Mucosa of rectum (tissue), 2 donors: ENCODE measurements around the gene MICAL3.
"Not testable (repeated sequence)": the region's sequence is repeated elsewhere in the genome, so short reads cannot be mapped to it uniquely, and the experiment has no call there.

Experiments
- H3K27ac ChIP-seq, 2 donors: one replicate each; pipeline ENCODE4 v1.7.0; 2013; ENCODE audit warnings: inconsistent platforms in 2 of 2, low read depth in 2 of 2, low read length in 2 of 2
- H3K27me3 ChIP-seq, 2 donors: one replicate each; pipeline ENCODE4 v1.7.0; 2013; ENCODE audit warnings: low read length in 2 of 2; ENCODE audit not compliant: control insufficient read depth in 2 of 2, insufficient read depth in 2 of 2
- H3K36me3 ChIP-seq, 2 donors: one replicate each; pipeline ENCODE4 v1.7.0; 2013; ENCODE audit warnings: low read length in 2 of 2; ENCODE audit not compliant: control insufficient read depth in 2 of 2, insufficient read depth in 2 of 2
- H3K4me1 ChIP-seq, 2 donors: one replicate each; pipeline ENCODE4 v1.7.0; 2013; ENCODE audit warnings: low read length in 2 of 2, mild to moderate bottlenecking in 1 of 2; ENCODE audit not compliant: control insufficient read depth in 2 of 2, insufficient read depth in 2 of 2
- H3K4me3 ChIP-seq, 2 donors: one replicate each; pipeline ENCODE4 v1.7.0; 2013; ENCODE audit warnings: low read length in 2 of 2
- H3K9ac ChIP-seq, 2 donors: one replicate each; pipeline ENCODE4 v1.7.0; 2013; ENCODE audit warnings: low read length in 2 of 2, low read depth in 1 of 2, mild to moderate bottlenecking in 1 of 2
- H3K9me3 ChIP-seq, 2 donors: one replicate each; pipeline ENCODE4 v1.7.0; 2013; ENCODE audit warnings: low read length in 2 of 2; ENCODE audit not compliant: control insufficient read depth in 2 of 2
- donor health status: healthy.
- donor health status: Normal muscosa, but diverticular disease.

The MICAL3 gene, protein sequence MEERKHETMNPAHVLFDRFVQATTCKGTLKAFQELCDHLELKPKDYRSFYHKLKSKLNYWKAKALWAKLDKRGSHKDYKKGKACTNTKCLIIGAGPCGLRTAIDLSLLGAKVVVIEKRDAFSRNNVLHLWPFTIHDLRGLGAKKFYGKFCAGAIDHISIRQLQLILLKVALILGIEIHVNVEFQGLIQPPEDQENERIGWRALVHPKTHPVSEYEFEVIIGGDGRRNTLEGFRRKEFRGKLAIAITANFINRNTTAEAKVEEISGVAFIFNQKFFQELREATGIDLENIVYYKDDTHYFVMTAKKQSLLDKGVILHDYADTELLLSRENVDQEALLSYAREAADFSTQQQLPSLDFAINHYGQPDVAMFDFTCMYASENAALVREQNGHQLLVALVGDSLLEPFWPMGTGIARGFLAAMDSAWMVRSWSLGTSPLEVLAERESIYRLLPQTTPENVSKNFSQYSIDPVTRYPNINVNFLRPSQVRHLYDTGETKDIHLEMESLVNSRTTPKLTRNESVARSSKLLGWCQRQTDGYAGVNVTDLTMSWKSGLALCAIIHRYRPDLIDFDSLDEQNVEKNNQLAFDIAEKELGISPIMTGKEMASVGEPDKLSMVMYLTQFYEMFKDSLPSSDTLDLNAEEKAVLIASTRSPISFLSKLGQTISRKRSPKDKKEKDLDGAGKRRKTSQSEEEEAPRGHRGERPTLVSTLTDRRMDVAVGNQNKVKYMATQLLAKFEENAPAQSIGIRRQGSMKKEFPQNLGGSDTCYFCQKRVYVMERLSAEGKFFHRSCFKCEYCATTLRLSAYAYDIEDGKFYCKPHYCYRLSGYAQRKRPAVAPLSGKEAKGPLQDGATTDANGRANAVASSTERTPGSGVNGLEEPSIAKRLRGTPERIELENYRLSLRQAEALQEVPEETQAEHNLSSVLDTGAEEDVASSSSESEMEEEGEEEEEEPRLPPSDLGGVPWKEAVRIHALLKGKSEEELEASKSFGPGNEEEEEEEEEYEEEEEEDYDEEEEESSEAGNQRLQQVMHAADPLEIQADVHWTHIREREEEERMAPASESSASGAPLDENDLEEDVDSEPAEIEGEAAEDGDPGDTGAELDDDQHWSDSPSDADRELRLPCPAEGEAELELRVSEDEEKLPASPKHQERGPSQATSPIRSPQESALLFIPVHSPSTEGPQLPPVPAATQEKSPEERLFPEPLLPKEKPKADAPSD (N-terminal part only)

GRCh38 chr22:18024276-18024939 is at the start of gene MICAL3:
TSS of gene MICAL3 (minus strand) at chr22:18024561. CDS start at chr22:17906812, 117,749 bp downstream.
- no peaks in the 10 kb centered on the region for H3K9me3 ChIP-seq
- peak within 1 kb of the TSS; percentile 86 to 87 for H3K4me3 ChIP-seq
- H3K36me3 ChIP-seq = no peaks in the 10 kb centered on the region
- H3K9ac ChIP-seq = peak within 1 kb of the TSS; percentile 74 to 83
- peak within 1 kb of the TSS; percentile 85 to 86 for H3K27ac ChIP-seq
- peaks cover 12 to 14% of the 10 kb centered on the region in 2 donors for H3K4me1 ChIP-seq
- peaks cover 0 to 5% of the 10 kb centered on the region in 2 donors for H3K27me3 ChIP-seq

DNA sequence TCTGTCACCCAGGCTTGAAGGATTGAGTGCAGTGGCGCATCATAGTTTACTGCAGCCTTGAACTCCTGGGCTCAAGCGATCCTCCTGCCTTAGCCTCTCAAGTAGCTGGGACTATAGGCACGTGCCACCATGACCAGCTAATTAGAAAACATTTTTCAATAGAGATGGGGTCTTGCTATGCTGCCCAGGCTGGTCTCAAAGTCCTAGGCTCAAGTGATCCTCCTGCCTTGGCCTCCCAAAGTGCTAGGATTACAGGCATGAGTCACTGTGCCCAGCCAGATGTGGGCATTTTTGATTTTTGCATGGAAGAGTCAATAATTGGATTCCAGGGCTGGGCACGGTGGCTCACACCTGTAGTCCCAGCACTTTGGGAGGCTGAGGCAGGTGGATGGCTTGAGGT is 49.6 kb upstream of the MICAL3 start:
- not testable (repeated sequence) for H3K9ac ChIP-seq
- peak overlapping the region in 1 of 2 donors; percentile 30 for H3K27ac ChIP-seq

GRCh38 chr22:18073467-18073866 is 49.1 kb upstream of the MICAL3 start:
- no peak overlapping the region for H3K9ac ChIP-seq
- peak overlapping the region in 1 of 2 donors; percentile 30 for H3K27ac ChIP-seq
- H3K9me3 ChIP-seq = no peaks in the 10 kb centered on the region
- no peaks in the 10 kb centered on the region for H3K27me3 ChIP-seq
- peaks cover 15 to 33% of the 10 kb centered on the region in 2 donors for H3K4me1 ChIP-seq
- no peak overlapping the region for H3K4me3 ChIP-seq
- H3K36me3 ChIP-seq = no peaks in the 10 kb centered on the region

More for the DNA sequence above, 49.6 kb upstream of the MICAL3 start:
- not testable (repeated sequence) for H3K9me3 ChIP-seq, H3K27me3 ChIP-seq, H3K4me3 ChIP-seq, H3K36me3 ChIP-seq
- H3K4me1 ChIP-seq = peaks cover 19 to 36% of the 10 kb centered on the region in 2 donors

DNA sequence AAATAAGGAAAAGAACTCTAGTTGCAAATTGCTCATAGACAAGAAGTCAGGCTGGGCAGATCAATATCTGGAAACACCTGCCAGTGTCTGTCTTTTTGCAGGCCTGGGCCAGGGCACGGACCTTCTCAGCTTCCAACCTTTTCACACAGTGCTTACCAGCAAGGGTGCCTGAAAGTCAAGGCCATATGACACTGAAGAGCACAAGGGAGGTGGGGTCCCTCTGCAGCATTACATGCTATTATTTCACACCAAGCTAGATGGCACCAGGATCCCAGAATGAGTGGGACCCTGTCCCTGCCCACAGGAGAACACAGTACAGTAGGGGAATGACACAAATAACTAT is 47.6 kb upstream of the MICAL3 start:
- H3K4me1 ChIP-seq = peaks cover 11 to 38% of the 10 kb centered on the region in 2 donors
- H3K27ac ChIP-seq = no peak overlapping the region
- no peak overlapping the region for H3K4me3 ChIP-seq
- no peak overlapping the region for H3K9ac ChIP-seq
- no peaks in the 10 kb centered on the region for H3K9me3 ChIP-seq
- H3K36me3 ChIP-seq = no peaks in the 10 kb centered on the region
- no peaks in the 10 kb centered on the region for H3K27me3 ChIP-seq

GRCh38 chr22:18071307-18071967 is 47.1 kb upstream of the MICAL3 start:
- not testable (repeated sequence) for H3K4me3 ChIP-seq, H3K27me3 ChIP-seq, H3K36me3 ChIP-seq, H3K9me3 ChIP-seq, H3K9ac ChIP-seq
- Histone ChIP-seq H3K27ac (peak overlapping the region in 1 of 2 donors; percentile 17), H3K4me1 (peaks cover 7 to 38% of the 10 kb centered on the region in 2 donors)

DNA sequence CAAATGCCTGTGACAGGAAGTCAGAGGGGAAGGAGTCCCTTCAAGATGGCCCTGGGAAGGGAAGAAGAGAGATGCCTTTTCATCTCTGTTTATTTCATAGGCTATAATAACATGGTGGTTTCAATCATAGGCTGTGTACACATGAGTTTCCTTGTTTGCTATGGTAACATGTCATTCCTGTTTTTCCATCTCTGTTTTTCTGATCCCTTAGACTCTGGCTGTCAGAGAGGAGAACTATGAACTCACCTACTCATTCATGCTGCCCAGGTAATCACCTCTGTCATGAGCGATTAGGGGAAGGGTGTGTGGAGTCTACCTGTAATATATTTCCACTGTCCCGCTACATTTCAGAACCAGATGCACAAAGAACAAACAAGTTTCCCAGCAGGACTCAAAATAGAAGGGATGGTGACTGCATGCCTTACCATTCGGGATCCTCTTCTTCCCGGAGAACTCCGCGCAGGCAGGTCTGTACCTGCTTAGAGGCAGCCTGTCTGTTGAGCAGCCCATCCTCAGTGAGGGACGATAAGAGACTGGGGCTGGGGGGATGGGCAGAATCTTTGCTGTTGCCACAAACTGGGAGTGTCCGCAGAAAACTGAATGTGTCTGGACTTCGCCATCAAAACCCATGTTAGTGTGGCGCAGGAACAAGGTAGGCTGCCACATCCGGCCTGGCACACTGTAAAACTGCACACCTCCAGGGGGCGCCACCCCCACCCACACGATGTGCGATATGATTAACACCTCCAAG is 46.4 kb upstream of the MICAL3 start:
- Histone ChIP-seq H3K4me3 (no peak overlapping the region), H3K36me3 (no peaks in the 10 kb centered on the region), H3K9me3 (no peaks in the 10 kb centered on the region), H3K9ac (no peak overlapping the region), H3K27me3 (no peaks in the 10 kb centered on the region), H3K4me1 (peaks cover 6 to 35% of the 10 kb centered on the region in 2 donors), H3K27ac (peak overlapping the region; percentile 17 to 26)

DNA sequence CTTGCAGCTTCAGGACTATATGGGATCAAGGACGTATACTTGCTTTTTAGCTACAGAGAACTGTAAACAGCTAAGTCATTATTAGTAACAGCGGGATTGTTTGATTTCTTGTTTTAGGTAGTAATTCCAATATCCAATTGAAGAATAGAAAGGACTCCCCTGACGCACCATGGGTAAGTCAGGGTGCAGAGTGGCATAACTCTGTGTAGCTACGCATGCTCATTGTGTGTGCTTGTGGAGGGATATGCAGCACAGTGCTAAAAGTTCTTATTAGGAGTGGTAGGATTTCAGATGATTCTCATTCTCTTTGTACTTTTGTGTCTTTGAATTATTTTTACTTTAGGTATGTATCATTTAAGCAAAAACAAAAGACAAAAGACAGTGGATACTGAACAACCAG is 45.7 kb upstream of the MICAL3 start:
- H3K27me3 ChIP-seq = no peaks in the 10 kb centered on the region
- H3K27ac ChIP-seq = peak overlapping the region in 1 of 2 donors; percentile 26
- H3K9ac ChIP-seq = no peak overlapping the region
- H3K4me1 ChIP-seq = peaks cover 6 to 34% of the 10 kb centered on the region in 2 donors
- no peak overlapping the region for H3K4me3 ChIP-seq
- no peaks in the 10 kb centered on the region for H3K36me3 ChIP-seq
- no peaks in the 10 kb centered on the region for H3K9me3 ChIP-seq

DNA sequence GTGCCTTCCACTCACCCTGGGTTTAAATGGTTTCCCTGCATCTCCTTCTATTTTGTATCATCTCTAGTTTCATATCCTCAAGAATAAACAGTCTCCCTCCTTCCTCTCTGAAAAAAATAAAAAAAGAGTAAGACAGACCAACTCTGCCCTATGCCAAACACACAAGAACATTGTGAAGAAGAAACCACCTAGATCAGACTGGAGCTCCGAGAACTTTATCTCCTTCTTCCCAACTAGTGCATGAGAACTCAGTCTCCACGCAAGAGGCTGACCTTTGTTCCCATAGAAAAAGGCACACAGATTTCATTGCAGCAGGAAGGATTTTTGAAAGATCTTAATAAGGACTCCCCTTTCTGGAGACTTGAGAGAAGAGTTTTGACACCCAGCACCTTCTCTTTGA is 44.7 kb upstream of the MICAL3 start:
- Histone ChIP-seq H3K9me3 (no peaks in the 10 kb centered on the region), H3K27ac (peak overlapping the region; percentile 27 to 43), H3K4me1 (peaks cover 3 to 34% of the 10 kb centered on the region in 2 donors), H3K9ac (no peak overlapping the region), H3K27me3 (no peaks in the 10 kb centered on the region), H3K4me3 (no peak overlapping the region), H3K36me3 (no peaks in the 10 kb centered on the region)
